SKM-1 (cell line): ENCODE measurements around the gene CYSLTR1.
A peak's percentile ranks its signal among the peaks of the same experiment; 100 is the strongest.
"Not testable (repeated sequence)": the region's sequence is repeated elsewhere in the genome, so short reads cannot be mapped to it uniquely, and the experiment has no call there.

Source experiments
- DNase-seq: peaks from one replicate; lab custom pipeline; 2025; ENCODE audit not compliant: unreplicated experiment; lab: John Stamatoyannopoulos, UW

Gene CYSLTR1, protein sequence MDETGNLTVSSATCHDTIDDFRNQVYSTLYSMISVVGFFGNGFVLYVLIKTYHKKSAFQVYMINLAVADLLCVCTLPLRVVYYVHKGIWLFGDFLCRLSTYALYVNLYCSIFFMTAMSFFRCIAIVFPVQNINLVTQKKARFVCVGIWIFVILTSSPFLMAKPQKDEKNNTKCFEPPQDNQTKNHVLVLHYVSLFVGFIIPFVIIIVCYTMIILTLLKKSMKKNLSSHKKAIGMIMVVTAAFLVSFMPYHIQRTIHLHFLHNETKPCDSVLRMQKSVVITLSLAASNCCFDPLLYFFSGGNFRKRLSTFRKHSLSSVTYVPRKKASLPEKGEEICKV

DNA sequence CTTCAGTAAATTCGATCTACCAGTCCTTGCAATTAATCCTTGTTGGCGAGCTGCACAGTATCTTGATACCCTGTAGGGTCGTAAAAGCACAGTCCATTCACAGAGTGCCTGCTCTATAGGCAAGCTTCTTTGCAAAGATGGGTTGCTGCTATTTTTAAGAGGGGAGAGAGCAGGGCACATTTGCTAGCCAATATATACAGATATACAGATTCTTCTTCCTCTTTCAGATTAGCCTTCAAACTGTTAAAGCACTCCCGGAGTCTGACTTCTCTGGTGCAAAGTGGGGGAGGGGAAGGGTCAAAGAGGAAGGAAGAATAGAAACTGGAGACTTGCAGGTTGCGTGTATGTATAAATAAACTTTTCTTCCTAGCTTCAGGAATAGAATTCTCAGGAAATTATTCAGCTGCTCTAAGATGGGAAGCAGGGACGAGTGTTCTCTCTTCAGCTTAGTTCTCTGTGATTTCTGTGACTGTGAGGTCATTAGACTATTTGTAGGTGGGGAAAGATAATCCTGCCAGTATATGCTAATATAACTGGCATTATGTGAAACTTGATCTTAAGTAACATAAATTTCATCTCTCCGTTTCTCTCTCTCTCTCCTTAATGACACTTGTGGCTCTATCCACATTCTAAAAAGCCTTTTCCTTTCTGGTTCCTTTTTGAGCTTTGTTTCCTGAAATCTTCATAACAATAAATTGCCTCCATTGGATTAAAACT, at the start of gene CYSLTR1:
CYSLTR1 (minus strand) TSS at position 242 of the 717 bp plus-strand sequence. CDS start 53,865 bp downstream, outside the sequence.
- peak; percentile 74 for DNase-seq

DNA sequence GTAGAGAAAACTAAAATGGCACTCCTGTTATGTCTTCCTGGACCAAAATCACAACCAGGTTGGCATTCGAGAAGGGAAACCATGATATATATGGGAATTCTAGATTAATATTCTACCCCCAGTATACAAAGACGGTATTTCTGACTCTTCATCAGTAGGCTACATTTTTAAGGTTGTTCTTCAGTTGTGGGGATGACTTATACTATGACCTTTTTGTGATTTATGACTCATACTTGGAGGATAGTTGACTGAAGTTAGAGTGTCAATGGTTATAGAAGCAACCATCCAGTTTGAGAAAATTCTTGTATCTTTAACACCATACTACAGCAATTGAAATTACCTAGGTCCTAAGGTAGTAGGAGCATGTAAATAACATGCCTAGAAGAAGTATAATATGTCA, 49.8 kb upstream of the CYSLTR1 start:
- DNase-seq, result no peak

DNA sequence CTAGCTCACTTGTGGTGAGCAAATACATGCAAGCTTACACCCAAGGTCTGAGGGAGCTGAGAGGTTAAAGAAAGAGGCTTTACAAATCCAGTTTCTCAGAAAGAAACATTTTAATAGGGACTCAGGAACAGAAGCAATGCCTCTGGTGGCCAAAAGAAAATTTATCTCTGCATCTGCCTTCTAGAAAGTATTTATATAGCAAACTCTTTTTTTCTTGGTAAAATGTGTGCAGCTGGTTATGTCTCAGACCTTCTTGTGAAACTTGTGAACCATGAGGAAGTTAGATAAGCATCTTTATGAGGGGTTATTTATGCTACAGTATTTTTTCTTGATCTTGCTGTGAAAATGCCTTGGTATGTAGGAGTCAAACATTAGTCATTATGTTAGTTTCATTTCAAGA, 48.5 kb upstream of the CYSLTR1 start:
- DNase-seq, result no peak

DNA sequence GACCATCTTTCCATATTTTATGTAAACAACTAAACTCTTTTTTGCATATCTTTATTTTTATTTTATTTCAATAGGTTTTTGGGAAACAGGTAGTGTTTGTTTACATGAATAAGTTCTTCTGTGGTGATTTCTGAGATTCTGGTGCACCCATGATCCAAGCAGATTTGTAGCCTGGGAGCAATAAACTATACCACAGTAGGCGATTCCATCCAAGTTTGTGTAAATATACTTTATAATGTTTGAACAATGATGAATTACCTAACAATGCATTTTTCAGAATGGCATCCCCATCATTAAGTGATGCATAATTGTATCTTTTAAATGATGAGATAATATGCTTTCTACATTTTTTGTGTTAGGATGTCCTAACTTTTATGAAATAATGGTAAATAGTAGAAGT, 39.2 kb upstream of the CYSLTR1 start:
- DNase-seq, result no peak

DNA sequence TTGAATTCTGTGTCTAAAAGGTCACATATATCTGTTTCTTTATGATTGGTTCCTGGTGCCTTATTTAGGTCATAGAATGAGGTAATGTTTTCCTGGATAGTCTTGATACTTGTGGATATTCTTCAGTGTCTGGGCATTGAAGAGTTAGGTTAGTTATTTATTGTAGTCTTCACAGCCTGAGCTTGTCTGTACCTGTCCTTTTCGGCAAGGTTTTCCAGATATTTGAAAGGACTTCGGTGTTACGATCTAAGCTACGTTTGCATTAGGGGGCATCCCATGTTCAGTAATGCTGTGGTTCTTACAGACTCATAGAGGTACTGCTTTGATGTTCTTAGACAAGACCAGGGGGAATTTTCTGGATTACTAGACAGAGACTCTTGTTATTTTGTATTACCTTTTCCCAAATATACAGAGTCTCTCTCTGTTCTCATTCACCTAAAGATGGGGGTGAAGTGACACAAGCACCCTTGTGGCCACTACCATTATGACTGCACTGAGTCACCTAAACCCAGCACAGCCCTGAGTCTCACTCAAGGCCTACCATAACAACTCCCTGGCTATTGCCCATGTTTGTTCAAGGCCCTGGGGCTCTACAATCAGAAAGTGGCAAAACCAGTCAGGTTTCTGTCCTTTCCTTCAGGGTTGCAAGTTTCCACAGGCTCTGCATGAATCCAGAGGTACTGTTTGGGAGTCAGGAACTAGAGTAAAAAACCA, 30.1 kb upstream of the CYSLTR1 start:
- DNase-seq, result no peak

DNA sequence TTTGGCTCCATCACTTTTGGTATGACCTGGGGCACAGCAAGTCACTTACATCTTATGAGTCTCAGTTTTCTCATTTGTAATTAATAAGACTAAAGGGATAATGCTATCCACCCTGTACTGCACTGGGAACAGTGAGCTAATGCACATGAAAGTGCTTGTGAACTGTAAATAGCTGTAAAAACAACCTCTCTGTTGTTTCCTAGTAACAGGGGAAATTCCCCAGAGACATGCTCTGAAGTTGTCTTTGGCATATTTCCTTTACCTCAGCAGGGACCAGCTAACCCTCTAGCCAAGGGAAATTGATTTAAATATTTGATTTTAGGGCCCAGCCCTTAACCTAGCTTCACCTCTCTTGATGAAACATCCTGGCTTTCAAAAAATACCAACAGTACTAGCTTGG, 6.1 kb upstream of the CYSLTR1 start:
- no peak for DNase-seq

DNA sequence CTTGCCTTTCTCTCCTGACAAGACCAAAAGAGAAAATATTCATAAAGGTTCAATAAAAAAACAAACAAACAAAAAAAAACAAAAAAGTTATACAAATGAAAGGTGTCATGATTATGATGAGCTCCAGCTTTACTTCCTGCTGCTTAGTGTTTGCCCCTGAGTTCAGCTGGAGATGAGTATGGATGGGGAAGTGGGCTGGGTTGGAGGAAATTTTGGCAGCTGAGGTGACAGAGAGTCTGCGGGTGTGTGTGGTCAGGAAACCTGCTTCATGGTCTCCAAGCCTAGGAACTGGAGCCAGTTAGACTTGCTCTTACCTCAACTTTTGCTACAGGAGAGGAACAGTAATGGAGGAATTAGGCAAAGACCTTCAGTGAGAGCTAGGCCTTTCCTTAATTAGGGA, 4.3 kb upstream of the CYSLTR1 start:
- DNase-seq, result peak; percentile 31

DNA sequence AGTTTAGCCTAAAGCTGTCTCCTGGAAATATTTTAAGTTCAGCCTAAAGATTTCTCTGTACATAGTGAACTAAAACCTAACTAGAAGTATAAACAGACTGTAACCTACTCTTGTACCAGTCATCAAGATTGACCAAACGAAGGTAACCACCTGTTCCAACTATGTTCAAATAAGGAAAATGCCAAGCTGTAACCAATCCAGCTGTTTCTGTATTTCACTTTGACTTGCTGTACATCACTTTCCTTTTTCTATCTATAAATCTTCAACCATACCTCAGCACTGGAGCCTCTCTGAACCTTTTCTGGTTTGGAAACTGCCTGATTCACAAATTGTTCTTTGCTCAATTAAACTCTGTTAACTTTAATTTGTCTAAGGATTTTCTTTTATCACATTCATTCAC, 3.1 kb upstream of the CYSLTR1 start:
- no peak for DNase-seq

DNA sequence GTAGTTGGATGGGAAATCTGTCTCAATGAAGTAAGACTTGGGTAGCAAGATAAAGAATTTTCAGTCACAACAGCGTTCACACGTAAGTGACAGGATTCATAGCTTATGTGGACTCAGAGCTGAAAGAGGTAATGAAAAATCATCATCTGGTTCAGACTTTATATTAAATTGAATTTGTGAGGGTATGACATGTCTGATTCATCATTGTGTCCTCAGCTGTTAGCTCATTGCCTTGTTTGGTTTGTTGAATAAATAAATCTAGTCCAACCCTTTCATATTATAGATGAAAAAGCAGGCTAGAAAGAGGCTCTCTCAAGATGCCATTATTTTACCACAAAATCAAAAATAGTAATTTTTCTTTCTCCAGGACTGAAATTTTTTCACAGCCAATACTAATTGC, 2.7 kb upstream of the CYSLTR1 start:
- no peak for DNase-seq

DNA sequence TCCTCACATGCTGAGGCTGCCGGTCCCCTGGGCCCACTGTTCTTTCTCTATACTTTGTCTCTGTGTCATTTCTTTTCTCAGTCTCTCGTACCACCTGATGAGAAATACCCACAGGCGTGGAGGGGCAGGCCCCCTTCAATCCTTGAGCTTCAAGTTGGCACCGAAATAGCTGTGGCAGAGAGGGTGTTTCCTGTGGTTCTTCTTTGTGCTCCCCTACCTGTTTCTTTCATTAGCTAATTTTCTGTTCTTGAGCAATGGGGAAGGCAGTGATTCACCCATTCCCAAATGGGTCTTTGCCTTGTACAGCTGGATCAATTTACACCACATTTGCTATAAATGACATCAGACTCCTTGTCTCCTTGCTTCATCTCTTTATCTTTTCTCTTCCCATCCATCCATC, 2.1 kb upstream of the CYSLTR1 start:
- no peak for DNase-seq

DNA sequence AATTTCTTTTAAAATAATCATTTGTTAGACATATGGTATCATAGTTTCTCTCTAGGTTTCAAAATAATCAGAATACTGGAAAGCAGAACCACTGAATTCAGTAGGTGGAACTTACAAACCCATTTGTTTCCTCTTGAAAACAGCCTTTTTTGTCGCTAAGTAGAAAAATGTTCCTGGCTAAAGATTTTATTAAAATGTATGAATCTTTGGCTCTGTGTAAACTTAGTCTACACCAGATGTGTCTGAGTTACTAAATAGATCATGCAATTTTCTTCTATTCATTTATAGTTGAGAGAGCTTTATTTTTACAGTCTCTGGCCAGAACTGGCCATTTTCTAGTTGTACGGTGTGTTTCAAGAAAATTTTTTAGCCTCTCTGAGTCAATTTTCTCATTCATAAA, 1.0 kb downstream of the CYSLTR1 start:
- DNase-seq, result no peak

DNA sequence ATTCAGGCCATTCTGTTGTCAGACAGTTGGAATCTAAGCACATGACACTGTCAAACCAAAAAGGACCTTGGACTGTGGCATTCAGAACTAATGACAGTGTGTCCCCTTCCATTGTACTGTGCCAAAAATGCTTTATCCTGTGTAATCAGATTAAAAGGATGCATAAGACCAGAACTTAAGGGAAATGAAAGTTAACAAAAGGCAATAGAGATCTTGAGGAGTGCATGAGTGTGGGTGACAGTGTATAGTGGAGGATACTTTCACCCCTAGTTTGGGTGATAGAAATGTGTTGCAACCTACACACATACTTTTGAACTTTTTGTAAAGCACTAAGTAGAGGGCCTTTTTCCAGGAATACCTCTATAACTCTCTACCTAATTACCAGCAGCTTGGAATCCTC, 4.5 kb downstream of the CYSLTR1 start:
- no peak for DNase-seq

DNA sequence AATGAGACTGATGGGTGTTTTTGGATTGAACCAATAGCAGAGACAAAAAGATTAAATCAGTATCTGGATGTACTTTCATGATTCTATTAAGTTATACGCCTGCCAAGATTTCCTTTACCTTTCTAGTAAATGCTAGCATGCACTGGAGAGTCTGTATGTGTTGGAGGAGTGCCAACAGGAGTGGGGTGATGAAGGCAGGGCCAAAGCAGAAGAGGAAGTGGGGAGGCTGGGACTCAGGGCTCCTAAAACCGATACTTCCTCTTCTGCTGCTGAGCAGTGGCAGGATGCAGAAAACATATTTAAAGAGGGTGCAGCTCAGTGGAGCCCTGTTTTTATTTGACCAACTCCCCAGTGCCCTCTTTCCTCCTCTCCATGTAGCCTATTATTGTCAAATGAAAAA, 5.6 kb downstream of the CYSLTR1 start:
- DNase-seq, result peak; percentile 60

DNA sequence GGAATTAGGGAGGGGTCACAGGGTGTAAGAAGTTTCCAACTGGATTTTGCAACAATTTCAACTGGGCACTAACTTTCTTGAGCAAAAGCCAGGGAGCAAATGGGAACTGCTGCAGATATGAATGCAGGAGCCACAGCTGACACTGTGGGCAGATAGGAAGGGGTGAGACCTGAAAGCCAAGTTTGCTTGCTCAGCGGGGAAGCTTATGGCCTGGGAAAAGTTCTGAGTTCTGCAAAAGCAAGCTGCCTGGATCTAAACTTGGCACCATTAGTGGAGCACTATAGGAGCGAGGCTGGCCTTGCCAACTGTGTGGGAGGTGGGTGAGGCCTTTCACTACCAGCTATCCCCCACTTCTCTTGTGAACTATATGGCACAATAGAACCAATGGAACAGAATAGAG, 11.1 kb downstream of the CYSLTR1 start:
- no peak for DNase-seq

DNA sequence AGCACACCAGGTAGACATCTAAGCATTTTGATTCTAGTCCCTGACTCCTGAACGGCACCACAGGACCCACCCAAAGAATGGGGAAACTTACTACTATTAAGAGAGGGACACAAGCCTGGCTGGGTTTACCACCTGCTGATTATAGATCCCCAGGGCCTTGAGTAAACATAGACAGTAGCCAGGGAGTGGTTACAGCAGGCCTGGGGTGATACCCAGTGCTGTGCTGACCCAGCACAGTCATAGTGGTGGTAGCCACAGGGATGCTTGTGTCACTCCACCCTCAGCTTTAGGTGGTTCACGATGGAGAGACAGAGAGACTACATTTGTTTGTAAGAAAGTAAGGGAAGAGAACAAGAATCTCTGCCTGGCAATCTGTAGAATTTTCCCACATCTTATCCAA, 11.7 kb downstream of the CYSLTR1 start:
- no peak for DNase-seq

DNA sequence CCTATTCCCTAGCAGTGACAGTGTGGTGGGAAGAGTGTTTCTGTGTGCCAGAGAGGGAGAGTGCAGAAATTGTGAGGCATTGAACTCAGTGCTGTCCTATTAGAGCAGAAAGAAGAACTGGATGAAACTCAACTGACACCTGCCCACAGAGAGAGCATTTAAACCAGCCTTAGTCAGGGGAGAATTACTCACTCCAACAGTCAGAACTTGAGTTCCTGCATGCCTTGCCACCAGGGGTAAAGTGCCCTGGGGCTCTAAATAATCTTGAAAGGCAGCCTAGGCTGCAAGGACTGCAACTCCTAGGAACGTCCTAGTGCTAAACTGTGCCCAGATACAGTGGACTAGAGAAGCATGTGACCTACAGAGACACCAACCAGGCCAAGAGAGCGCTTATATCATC, 12.8 kb downstream of the CYSLTR1 start:
- no peak for DNase-seq

DNA sequence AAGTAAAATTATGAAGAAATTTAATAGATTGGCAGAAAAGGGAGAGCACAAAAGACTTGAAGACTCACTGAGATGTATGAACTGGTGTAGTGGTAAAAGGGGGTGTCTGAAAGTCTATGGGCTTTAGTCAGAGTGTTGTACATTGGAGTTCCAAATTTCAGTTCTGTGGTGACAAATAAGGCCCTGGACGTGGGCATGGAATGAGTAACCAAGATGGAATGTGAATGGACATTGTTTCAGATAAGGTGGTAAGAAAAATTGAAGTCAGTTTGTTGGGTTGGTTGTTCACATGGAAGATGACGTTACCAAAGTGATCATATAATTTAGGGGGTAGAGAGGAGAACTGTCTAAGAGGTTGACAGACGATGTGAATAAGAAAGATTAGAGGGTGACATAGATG, 13.9 kb downstream of the CYSLTR1 start:
- DNase-seq, result no peak

DNA sequence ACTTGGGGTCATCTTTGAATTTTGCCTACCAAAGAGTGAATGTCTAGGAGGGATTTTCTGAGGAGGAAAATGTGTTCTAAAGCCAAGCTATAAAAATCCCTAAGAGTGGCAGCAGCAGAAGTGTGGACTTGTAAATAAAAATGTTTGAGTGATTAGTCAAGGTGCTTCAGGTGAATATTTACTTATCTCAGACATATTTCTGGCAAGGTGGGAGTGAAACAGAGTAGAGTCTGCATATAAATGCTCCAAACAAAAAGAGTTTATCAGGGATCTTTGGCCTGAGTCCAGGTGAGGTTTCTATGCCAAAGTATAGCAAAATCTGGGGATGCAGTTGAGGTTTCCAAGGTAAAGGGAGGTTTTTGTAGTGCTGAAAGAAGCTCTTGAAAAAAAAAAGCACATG, 19.7 kb downstream of the CYSLTR1 start:
- DNase-seq, result no peak

DNA sequence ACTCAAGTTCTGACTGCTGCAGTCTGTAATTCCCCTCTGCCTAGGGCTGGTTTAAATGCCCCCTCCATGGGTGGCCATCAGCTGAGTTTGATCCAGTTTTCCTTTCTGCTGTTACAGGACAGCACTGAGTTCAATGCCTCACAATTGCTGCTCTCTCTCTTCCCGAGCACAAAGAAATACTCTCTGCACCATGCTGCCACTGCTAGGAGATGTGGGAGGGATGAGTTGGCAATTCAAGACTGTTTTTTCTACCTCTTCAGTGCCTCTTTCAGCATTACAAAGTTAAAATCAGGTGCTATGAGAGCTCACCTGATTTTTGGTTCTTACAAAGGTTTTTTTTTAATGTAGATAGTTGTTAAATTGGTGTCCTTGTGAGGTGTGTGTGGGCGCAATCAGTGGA, 24.3 kb downstream of the CYSLTR1 start:
- no peak for DNase-seq

DNA sequence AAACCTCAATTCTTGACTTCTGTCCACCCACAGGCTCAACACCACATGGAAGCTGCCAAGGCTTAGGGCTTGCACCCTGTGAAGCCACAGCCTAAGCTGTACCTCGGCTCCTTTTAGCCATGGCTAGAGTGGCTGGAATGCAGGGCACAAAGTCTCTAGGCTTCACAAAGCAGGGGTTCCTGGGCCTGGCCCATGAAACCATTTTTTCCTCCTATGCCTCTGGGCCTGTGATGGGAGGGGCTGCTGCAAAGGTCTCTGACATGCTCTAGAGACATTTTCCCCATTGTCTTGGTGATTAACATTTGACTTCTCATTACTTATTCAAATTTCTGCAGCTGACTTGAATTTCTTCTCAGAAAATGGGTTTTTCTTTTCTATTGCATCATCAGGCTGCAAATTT, 26.5 kb downstream of the CYSLTR1 start:
- DNase-seq, result not testable (repeated sequence)

DNA sequence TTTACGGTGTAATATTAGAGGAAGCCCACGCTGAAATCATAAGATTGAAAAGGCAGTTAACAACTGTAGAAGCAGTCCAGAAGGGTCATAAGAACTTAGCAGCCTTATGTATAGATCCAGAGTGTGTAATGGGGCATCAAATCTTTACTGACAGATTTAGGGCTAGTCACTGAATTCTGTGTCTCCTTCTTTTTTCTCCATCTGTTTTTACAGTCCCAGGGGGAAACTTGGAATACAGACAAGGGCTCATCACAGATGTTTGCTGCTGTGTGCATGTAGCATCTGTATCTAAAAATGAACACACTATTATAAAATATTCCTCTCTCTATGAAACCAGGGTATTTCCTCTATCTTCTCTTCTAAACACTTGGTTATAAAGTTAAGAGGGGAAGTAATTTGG, 43.9 kb downstream of the CYSLTR1 start:
- DNase-seq, result no peak

DNA sequence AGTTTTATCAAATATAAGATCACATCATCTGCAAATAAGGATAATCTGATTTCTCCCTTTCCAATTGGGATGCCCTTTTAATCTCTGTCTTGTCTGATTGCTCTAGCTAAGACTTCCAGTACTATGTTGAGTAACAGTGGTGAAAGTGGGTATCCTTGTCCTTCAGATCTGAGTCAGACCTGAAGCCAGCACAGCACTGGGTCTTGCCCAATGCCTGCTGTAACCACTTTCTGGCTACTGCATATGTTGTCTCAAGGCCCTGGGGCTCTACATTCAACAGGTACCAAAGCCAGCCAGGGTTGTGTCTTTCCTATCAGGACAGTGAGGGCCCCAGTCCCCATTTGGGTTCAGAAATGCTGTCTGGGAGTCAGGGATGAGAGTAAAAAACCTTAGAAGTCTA, 90.3 kb downstream of the CYSLTR1 start:
- DNase-seq, result no peak
